Stomach (tissue), 4 donors: ENCODE results near the gene UTS2B.

Experiments used
- CTCF ChIP-seq, 7 experiments: fragments of 450-650 bp in 4 of 7; fragments of 200-600 bp in 3 of 7; sonication (generic) in 3 of 7; IDR thresholded peaks; one replicate each; pipeline ENCODE4 v1.5.1; 2016 to 2019; ENCODE audit warnings: antibody characterized with exemption in 7 of 7, control low read depth in 2 of 7, mild to moderate bottlenecking in 1 of 7
- EP300 ChIP-seq: sonication (generic); formaldehyde crosslinking; IDR thresholded peaks from one replicate; pipeline ENCODE4 v1.6.1; 2017; ENCODE audit warnings: antibody characterized with exemption
- POLR2A ChIP-seq, 4 donors: fragments of 450-650 bp; IDR thresholded peaks; one replicate each; pipeline ENCODE4 v1.6.1; 2016; ENCODE audit warnings: antibody characterized with exemption in 4 of 4, control low read depth in 2 of 4, mild to moderate bottlenecking in 1 of 4, moderate library complexity in 1 of 4
- POLR2AphosphoS5 ChIP-seq, 3 donors: sonication (generic); formaldehyde crosslinking; IDR thresholded peaks; one replicate each; pipeline ENCODE4 v1.6.1; 2016; ENCODE audit warnings: antibody characterized with exemption in 3 of 3

- TF ChIP-seq POLR2A (IDR thresholded peaks at IDR 0.05) (no peak), CTCF (IDR thresholded peaks at IDR 0.05) (no peak), EP300 (no peak), POLR2AphosphoS5 (IDR thresholded peaks at IDR 0.05) (no peak)
Observed at GRCh38 chr3:191372122-191372521, 41.8 kb upstream of the UTS2B start.
